GM21360 (cell line): ENCODE data around the gene CDH2.

Experiments
- ATAC-seq: cut with Tn5 transposase; IDR thresholded peaks from one replicate; pipeline ENCODE4 v1.9.1; 2021; ENCODE audit warnings: mild to moderate bottlenecking, moderate library complexity; ENCODE audit not compliant: unreplicated experiment

The CDH2 gene

GRCh38 chr18:28171837-28172236 is 5.1 kb downstream of the CDH2 start:
- ATAC-seq, result no peak

DNA sequence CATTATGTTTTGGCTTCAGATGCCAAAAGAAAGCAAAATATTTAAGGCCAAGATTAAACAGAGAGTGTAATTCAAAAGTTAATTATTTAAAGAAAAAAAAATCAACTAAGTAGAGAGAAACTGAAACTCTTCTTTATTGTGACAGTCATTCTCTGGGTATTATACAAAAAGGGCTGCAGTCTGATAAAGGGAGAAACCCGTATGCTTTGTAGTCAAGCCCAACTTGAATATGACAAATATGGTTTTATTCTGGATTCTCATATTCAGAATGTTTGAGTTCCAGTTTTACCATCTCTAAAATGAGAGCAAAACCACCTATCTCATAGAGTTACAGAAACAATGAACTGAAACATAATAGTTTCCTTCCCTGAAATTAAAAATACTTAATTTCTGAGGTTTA is 8.2 kb downstream of the CDH2 start:
- ATAC-seq, result no peak

- no peak for ATAC-seq
Observed at GRCh38 chr18:28167835-28168349, 9.0 kb downstream of the CDH2 start.

GRCh38 chr18:28164771-28165483 is 12.0 kb downstream of the CDH2 start:
- no peak for ATAC-seq

DNA sequence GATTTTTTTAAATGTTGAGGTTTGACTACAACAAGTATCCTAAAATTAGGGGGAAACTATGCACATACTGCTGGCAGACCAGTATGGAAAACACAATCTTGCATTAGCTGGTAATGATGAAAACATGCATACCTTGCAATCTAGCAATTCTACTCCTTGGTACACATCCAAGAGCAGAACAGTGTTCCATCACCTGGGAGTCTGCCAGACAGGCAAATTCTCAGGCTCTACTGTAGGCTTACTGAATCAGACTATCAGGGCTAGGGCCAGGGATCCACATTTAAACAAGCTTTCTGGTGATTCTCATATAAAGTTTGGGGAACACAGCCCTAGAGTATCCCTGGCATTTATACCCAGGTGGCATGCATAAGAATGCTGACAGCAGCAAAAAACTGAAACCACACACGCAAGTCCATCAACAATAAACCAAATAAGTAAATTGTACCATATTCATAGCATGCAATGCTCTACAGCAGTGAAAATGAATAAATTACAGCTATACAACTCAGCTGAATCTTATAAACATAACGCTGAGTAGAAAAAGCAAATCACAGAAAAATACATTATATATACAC is 13.6 kb downstream of the CDH2 start:
- ATAC-seq, result no peak

- ATAC-seq, result no peak
Observed at GRCh38 chr18:28161608-28162599, 15.0 kb downstream of the CDH2 start.

- ATAC-seq, result no peak
Observed at GRCh38 chr18:28159055-28159454, 17.9 kb downstream of the CDH2 start.

GRCh38 chr18:28158083-28158581 is 18.8 kb downstream of the CDH2 start:
- no peak for ATAC-seq

GRCh38 chr18:28153485-28154065 is 23.4 kb downstream of the CDH2 start:
- no peak for ATAC-seq

DNA sequence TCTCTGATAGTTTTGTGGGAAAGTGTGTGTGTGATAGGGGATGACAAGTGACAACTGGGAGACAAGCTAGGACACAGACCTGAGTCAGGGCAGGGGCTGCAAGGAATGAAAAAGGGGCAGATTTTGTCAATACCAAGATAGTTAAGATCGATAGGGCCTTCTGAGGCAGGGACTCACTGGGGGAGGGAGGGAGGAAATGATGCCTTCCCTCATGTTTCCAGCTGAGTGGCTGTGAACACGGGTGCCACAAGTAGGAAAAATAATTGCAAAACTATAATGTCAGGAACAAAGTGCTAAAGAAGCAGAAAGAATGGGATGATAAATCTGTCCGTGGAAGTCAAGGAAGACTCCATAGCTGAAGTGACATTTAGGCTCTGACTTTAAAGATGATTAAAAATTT is 24.2 kb downstream of the CDH2 start:
- no peak for ATAC-seq

GRCh38 chr18:28152354-28152753 is 24.6 kb downstream of the CDH2 start:
- ATAC-seq, result no peak

- ATAC-seq, result no peak
Observed at GRCh38 chr18:28151434-28151833, 25.5 kb downstream of the CDH2 start.

DNA sequence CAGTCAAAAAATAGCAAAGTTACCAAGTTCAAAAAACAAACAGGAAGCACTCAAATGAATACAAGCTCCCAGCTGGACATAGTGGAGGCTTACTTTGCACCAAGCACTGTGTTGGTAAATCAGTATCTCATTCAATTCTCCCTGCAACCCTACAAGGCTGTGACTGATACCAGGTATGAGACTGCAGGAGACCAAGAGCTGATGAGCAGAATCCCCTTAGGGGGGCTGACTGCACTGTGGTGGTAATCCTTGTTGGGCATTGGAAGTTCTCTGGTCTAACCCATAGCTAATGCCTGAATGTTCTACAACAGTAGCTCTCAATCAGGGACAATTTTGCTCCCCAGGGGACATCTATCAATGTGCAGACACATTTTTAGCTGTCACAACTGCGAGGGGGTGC is 26.0 kb downstream of the CDH2 start:
- no peak for ATAC-seq

DNA sequence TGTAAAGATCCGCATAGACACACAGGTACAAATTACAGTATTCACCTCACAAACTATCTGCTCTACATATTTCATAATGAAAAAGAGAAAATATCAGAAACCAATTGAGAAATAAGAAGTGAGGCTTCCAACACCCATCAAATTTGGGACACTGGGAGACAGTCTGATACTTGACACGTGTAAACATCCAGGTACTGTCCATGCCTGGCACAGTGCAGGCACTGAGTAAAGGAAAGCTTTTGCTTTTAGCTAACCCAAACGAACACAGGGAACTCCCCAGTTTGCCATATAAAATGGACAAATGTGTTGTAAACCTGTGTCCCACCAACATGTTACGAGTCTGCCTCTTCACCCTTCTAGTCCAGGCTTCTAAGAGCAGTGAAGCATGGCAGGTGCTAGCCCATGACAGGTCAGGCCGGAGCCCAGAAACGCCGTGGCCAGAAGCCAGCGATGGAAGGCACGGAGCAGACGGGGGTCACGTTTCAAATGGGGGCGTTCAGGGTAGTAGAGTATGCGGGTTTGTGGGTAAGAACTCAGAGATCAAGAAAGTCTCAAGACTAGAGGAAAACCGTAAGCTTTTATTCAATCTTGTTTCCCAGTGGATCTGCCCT is 27.0 kb downstream of the CDH2 start:
- ATAC-seq, result no peak

- no peak for ATAC-seq
Observed at GRCh38 chr18:28147674-28148171, 29.2 kb downstream of the CDH2 start.

GRCh38 chr18:28143725-28144124 is 33.2 kb downstream of the CDH2 start:
- no peak for ATAC-seq

DNA sequence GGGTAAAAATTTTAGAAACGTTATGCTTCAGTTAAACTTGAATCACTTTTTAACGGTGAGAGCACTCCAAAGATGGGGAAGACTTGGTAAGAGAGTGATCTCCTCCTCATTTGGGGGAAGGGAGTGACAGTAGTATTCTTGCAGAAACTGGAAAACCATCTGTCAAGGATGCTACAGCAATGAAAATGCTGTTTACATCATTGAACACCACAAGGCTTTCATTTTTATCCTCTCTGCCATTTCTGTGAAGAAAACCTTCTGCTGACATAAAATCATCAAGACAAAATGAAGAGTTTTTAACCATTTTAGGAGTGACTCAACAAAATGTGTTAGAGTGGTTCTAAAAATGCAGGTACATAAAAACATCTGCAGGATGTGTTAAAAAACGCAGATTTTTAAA is 38.1 kb downstream of the CDH2 start:
- no peak for ATAC-seq

GRCh38 chr18:28136071-28136470 is 40.9 kb downstream of the CDH2 start:
- no peak for ATAC-seq

GRCh38 chr18:28134774-28135173 is 42.2 kb downstream of the CDH2 start:
- ATAC-seq, result no peak

DNA sequence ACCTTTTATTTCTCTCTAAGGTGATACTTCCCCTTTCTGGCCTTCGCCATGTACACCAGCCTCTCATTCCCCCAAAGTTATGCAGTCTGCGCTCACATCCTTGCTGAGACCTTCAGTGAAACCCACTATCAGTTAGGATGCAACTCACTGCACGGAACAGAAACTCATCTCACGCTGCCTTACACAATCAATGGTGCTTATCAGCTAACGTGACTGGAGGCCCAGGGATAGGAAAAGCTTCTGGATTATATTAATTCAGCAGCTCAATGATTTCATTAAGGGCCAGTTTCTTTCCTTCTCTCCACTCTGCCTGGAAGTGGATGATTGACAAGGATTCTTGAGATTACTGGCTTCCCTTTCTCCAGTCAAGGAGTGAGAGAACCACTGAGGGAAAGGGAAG is 44.8 kb downstream of the CDH2 start:
- no peak for ATAC-seq
